ENCODE data around the gene METRN. TPM values are rescaled to one million over a fixed set of nuclear protein-coding genes. Genes with fewer than 3 reads are reported as not detected.
A peak's percentile ranks its signal among the peaks of the same experiment; 100 is the strongest.

Gene METRN
- total RNA-seq, 1 experiment from 2014 or later, result 142 TPM

GRCh38 chr16:723695-724094 is 8.8 kb downstream of the METRN start:
- DNase-seq (ENCODE audit: low read depth), result no peak

GRCh38 chr16:724188-725040 is 9.5 kb downstream of the METRN start:
- DNase-seq (ENCODE audit: low read depth), result no peak

GRCh38 chr16:725041-725376 is 10.1 kb downstream of the METRN start:
- no peak for DNase-seq (ENCODE audit: low read depth)

- DNase-seq (ENCODE audit: low read depth), result no peak
These were observed 10.7 kb downstream of the METRN start for GRCh38 chr16:725463-726187.

GRCh38 chr16:726188-726437 is 11.2 kb downstream of the METRN start:
- no peak for DNase-seq (ENCODE audit: low read depth)

GRCh38 chr16:726438-727290 is 11.7 kb downstream of the METRN start, which contains the start of the genes CCDC78 and HAGHL:
TSS of gene CCDC78 (minus strand) at chr16:726443. CDS start at chr16:726367, 76 bp downstream.
TSS of gene HAGHL (plus strand) at chr16:727106. CDS start at chr16:727510, 404 bp downstream.
- DNase-seq (ENCODE audit: low read depth), result no peak

GRCh38 chr16:727291-727977 is 12.5 kb downstream of the METRN start:
- DNase-seq (ENCODE audit: low read depth), result no peak

GRCh38 chr16:728131-728889 is 13.4 kb downstream of the METRN start:
- DNase-seq (ENCODE audit: low read depth), result peak; percentile 84

GRCh38 chr16:728890-729744 is 14.2 kb downstream of the METRN start:
- no peak for DNase-seq (ENCODE audit: low read depth)

GRCh38 chr16:729768-730665 is 15.1 kb downstream of the METRN start:
- DNase-seq (ENCODE audit: low read depth), result no peak

GRCh38 chr16:730666-731509 is 16.0 kb downstream of the METRN start:
- no peak for DNase-seq (ENCODE audit: low read depth)

- DNase-seq (ENCODE audit: low read depth), result no peak
These were observed 17.4 kb downstream of the METRN start for GRCh38 chr16:732332-732731.

GRCh38 chr16:732936-733335 is 18.0 kb downstream of the METRN start:
- DNase-seq (ENCODE audit: low read depth), result peak; percentile 59

GRCh38 chr16:733382-734207 is 18.7 kb downstream of the METRN start:
- DNase-seq (ENCODE audit: low read depth), result no peak

GRCh38 chr16:734208-734980 is 19.5 kb downstream of the METRN start:
- no peak for DNase-seq (ENCODE audit: low read depth)
